Loucy (cell line): ENCODE data around the gene GPHN.

Source experiments
- H2AFZ ChIP-seq: fragments of 200-600 bp; sonication (generic); 2 replicates; pipeline ENCODE4 v1.6.0; 2016; ENCODE audit warnings: antibody characterized with exemption, mild to moderate bottlenecking, low read length, moderate library complexity
- H3F3A ChIP-seq: fragments of 200-600 bp; 2 replicates; pipeline ENCODE4 v1.6.0; 2016; ENCODE audit warnings: antibody characterized with exemption, low read depth, mild to moderate bottlenecking
- H3K27me3 ChIP-seq: fragments of 200-600 bp; sonication (generic); 2 replicates; pipeline ENCODE4 v1.6.1; 2014; ENCODE audit warnings: low read length, mild to moderate bottlenecking; ENCODE audit not compliant: insufficient read depth, poor library complexity, severe bottlenecking
- H3K36me3 ChIP-seq: fragments of 200-600 bp; sonication (generic); 2 replicates; pipeline ENCODE4 v1.6.1; 2016; ENCODE audit warnings: low read length; ENCODE audit not compliant: insufficient read depth
- H3K4me1 ChIP-seq: fragments of 200-600 bp; sonication (generic); 2 replicates; pipeline ENCODE4 v1.5.1; 2014; ENCODE audit warnings: low read length, mild to moderate bottlenecking; ENCODE audit not compliant: insufficient read depth, poor library complexity, severe bottlenecking
- H3K4me2 ChIP-seq: fragments of 200-600 bp; sonication (generic); 2 replicates; pipeline ENCODE4 v1.6.0; 2014; ENCODE audit warnings: antibody characterized with exemption, low read length, low read depth, mild to moderate bottlenecking; ENCODE audit not compliant: poor library complexity, severe bottlenecking
- H3K4me3 ChIP-seq: fragments of 200-600 bp; sonication (generic); 2 replicates; pipeline ENCODE4 v1.5.1; 2014; ENCODE audit warnings: low read length, mild to moderate bottlenecking, mixed read lengths; ENCODE audit not compliant: poor library complexity, severe bottlenecking
- H3K79me2 ChIP-seq: fragments of 200-600 bp; sonication (generic); 2 replicates; pipeline ENCODE4 v1.6.1; 2014; ENCODE audit warnings: low read length; ENCODE audit not compliant: insufficient read depth
- H3K9ac ChIP-seq: fragments of 200-600 bp; sonication (generic); 2 replicates; pipeline ENCODE4 v1.6.0; 2014; ENCODE audit warnings: mild to moderate bottlenecking, low read depth, low read length, moderate library complexity; ENCODE audit not compliant: poor library complexity, severe bottlenecking
- H3K9me2 ChIP-seq: fragments of 200-600 bp; sonication (generic); replicated peaks from 2 replicates; pipeline ENCODE4 v1.6.1; 2016; ENCODE audit warnings: low read depth, low read length, mixed read lengths
- H3K9me3 ChIP-seq: fragments of 200-600 bp; sonication (generic); 2 replicates; pipeline ENCODE4 v1.6.1; 2014; ENCODE audit warnings: mild to moderate bottlenecking, antibody characterized with exemption, low read length, low read depth; ENCODE audit not compliant: insufficient read depth
- H4K20me1 ChIP-seq: fragments of 200-600 bp; sonication (generic); 2 replicates; pipeline ENCODE4 v1.6.0; 2014; ENCODE audit warnings: antibody characterized with exemption, low read length, mild to moderate bottlenecking; ENCODE audit not compliant: insufficient read depth, poor library complexity, severe bottlenecking
- EZH2phosphoT487 ChIP-seq: fragments of 200-600 bp; IDR thresholded peaks from 2 replicates; pipeline ENCODE4 v1.6.1; 2018; ENCODE audit warnings: antibody characterized with exemption, mild to moderate bottlenecking, moderate library complexity, borderline replicate concordance
- TF ChIP-seq, protein P1 (sequence below): fragments of 200-600 bp; sonication (generic); conservative IDR thresholded peaks from 2 replicates; pipeline ENCODE4 v1.5.1; 2014; ENCODE audit warnings: mild to moderate bottlenecking, antibody characterized with exemption, low read length

The GPHN gene

DNA sequence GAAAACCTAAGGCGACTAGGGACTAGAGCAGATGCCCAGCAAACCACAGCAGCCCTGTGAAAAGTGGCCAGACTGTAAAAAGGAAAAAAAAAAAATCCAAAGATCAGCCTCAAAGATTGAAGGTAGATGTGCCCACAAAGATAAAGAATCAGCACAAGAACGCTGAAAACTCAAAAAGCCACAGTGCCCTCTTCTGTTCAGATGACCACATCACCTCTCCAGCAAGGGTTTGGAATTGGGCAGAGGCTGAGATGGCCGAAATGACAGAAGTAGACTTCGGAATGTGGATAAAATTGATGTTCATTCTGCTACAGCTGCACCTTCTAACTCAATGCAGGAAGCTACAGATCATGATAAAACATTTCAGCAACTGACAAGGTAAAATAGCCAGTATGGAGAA, 154.4 kb downstream of the GPHN start:
- Histone ChIP-seq H3K4me3 (no peak overlapping the region), H3K9me2 (no peaks in the 10 kb centered on the region), H4K20me1 (no peaks in the 10 kb centered on the region), H3K9me3 (peaks cover 14% of the 10 kb centered on the region), H3K9ac (no peak overlapping the region), H3K79me2 (no peaks in the 10 kb centered on the region; the same call in 1 of the 2 replicates), H3K27me3 (no peaks in the 10 kb centered on the region), H3K4me2 (no peak overlapping the region), H3F3A (no peaks in the 10 kb centered on the region), H2AFZ (no peak overlapping the region), H3K36me3 (no peaks in the 10 kb centered on the region), H3K4me1 (no peaks in the 10 kb centered on the region)
- no peak for TF ChIP-seq EZH2phosphoT487
- TF ChIP-seq, protein P1, sequence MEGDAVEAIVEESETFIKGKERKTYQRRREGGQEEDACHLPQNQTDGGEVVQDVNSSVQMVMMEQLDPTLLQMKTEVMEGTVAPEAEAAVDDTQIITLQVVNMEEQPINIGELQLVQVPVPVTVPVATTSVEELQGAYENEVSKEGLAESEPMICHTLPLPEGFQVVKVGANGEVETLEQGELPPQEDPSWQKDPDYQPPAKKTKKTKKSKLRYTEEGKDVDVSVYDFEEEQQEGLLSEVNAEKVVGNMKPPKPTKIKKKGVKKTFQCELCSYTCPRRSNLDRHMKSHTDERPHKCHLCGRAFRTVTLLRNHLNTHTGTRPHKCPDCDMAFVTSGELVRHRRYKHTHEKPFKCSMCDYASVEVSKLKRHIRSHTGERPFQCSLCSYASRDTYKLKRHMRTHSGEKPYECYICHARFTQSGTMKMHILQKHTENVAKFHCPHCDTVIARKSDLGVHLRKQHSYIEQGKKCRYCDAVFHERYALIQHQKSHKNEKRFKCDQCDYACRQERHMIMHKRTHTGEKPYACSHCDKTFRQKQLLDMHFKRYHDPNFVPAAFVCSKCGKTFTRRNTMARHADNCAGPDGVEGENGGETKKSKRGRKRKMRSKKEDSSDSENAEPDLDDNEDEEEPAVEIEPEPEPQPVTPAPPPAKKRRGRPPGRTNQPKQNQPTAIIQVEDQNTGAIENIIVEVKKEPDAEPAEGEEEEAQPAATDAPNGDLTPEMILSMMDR, result peak; percentile 58

DNA sequence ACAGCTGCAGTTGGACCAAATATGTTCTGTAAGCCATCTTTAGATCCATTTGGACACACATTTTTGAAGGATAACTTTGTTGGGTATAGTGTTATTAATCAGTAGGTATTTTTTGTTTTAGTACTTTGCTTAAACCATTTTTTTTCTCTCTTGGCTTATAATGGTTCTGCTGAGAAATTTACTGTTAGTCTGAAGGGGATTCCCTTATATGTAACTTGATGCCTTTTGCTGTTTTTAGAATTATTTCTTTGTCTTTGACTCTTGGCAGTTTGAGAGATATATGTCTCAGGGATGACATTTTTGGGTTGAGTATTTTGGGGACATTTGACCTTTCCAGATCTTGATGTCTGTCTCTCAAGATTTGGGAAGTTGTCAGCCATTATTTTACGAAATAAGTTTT, 169.8 kb downstream of the GPHN start:
- H3K9ac ChIP-seq, result no peak overlapping the region
- no peaks in the 10 kb centered on the region for H3K36me3 ChIP-seq
- no peak overlapping the region for H3K4me2 ChIP-seq
- peaks cover 32% of the 10 kb centered on the region for H3K9me3 ChIP-seq
- H3F3A ChIP-seq, result no peaks in the 10 kb centered on the region
- no peaks in the 10 kb centered on the region for H4K20me1 ChIP-seq
- peaks cover 6% of the 10 kb centered on the region; the same call in 1 of the 2 replicates for H3K79me2 ChIP-seq
- no peak overlapping the region for H3K4me3 ChIP-seq
- no peaks in the 10 kb centered on the region for H3K9me2 ChIP-seq
- TF ChIP-seq EZH2phosphoT487, result no peak
- TF ChIP-seq, protein P1, result no peak
- H3K4me1 ChIP-seq, result no peaks in the 10 kb centered on the region
- H2AFZ ChIP-seq, result no peak overlapping the region
- H3K27me3 ChIP-seq, result no peaks in the 10 kb centered on the region

DNA sequence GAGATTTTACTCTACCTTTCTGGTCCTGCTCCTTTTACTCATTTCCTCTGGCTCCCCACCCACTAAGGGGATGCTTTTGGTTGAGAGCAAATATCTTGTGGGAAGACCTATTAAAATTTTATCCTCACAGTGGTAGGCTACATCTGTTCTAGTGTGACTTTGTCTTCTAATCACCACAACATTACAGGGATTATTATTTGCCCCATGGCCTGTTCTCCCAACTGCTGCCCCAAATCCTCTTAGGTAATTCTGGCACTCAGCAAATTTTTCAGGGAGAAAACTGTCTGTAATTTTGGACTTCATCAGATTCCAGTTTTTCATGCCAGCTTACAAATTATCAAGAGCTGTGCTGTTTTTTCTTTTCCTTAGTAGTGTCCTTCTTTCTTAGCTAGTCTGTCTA, 172.3 kb downstream of the GPHN start:
- Histone ChIP-seq H3K27me3 (no peaks in the 10 kb centered on the region), H3K79me2 (peaks cover 6% of the 10 kb centered on the region; the same call in 1 of the 2 replicates)

More for the DNA sequence above, 172.3 kb downstream of the GPHN start:
- Histone ChIP-seq H2AFZ (no peak overlapping the region), H3K4me1 (no peaks in the 10 kb centered on the region), H3F3A (no peaks in the 10 kb centered on the region), H4K20me1 (no peaks in the 10 kb centered on the region), H3K9me2 (no peaks in the 10 kb centered on the region), H3K4me3 (no peak overlapping the region), H3K9ac (no peak overlapping the region), H3K36me3 (no peaks in the 10 kb centered on the region), H3K9me3 (peaks cover 37% of the 10 kb centered on the region), H3K4me2 (no peak overlapping the region)
- TF ChIP-seq, protein P1, result no peak
- no peak for TF ChIP-seq EZH2phosphoT487
